SK-N-SH treated with all-trans-retinoic acid at 6 μM for 48 hours (cell line): ENCODE measurements around the gene RIMBP2.

Experiments used
- ATAC-seq: fragments of 200-7000 bp; cut with Tn5 transposase; 3 replicates; pipeline ENCODE4 v1.9.1; 2020; ENCODE audit warnings: mild to moderate bottlenecking, moderate library complexity
- ARNTL ChIP-seq: fragments of 450-650 bp; formaldehyde crosslinking; IDR thresholded peaks from 2 replicates; pipeline ENCODE4 v1.5.0; 2020; ENCODE audit warnings: low read depth, mild to moderate bottlenecking, moderate library complexity, borderline replicate concordance
- BACH2 ChIP-seq: fragments of 250-450 bp; sonication (Bioruptor Pico); IDR thresholded peaks from 2 replicates; pipeline ENCODE4 v1.9.0; 2021; ENCODE audit warnings: mild to moderate bottlenecking, borderline replicate concordance
- CREB5 ChIP-seq: fragments of 250-450 bp; sonication (Bioruptor Pico); IDR thresholded peaks from 2 replicates; pipeline ENCODE4 v1.5.1; 2020; ENCODE audit warnings: low read depth, mild to moderate bottlenecking, moderate library complexity
- CSDC2 ChIP-seq: fragments of 250-450 bp; sonication (Bioruptor Pico); IDR thresholded peaks from 2 replicates; pipeline ENCODE4 v1.5.0; 2020; ENCODE audit warnings: mild to moderate bottlenecking, moderate library complexity
- ESRRG ChIP-seq: fragments of 250-450 bp; sonication (Bioruptor Pico); IDR thresholded peaks from 2 replicates; pipeline ENCODE4 v1.6.1; 2021; ENCODE audit warnings: mild to moderate bottlenecking
- GLIS3 ChIP-seq: fragments of 250-450 bp; sonication (Bioruptor Pico); IDR thresholded peaks from 2 replicates; pipeline ENCODE4 v1.5.0; 2020; ENCODE audit warnings: mild to moderate bottlenecking, moderate library complexity
- ISL1 ChIP-seq: fragments of 250-450 bp; sonication (Bioruptor Pico); IDR thresholded peaks from 2 replicates; pipeline ENCODE4 v2.1.2; 2022; ENCODE audit warnings: mild to moderate bottlenecking, moderate library complexity
- OSR1 ChIP-seq: fragments of 250-450 bp; sonication (Bioruptor Pico); IDR thresholded peaks from 2 replicates; pipeline ENCODE4 v1.8.0; 2022; ENCODE audit warnings: moderate library complexity, mild to moderate bottlenecking, inconsistent platforms
- PATZ1 ChIP-seq: fragments of 250-450 bp; sonication (Bioruptor Pico); IDR thresholded peaks from 2 replicates; pipeline ENCODE4 v1.8.0; 2020; ENCODE audit warnings: mild to moderate bottlenecking, moderate library complexity, borderline replicate concordance
- PPARA ChIP-seq: fragments of 250-450 bp; sonication (Bioruptor Pico); IDR thresholded peaks from 2 replicates; pipeline ENCODE4 v1.5.0; 2020; ENCODE audit warnings: mild to moderate bottlenecking, borderline replicate concordance
- RARB ChIP-seq: fragments of 250-450 bp; sonication (Bioruptor Pico); IDR thresholded peaks from 2 replicates; pipeline ENCODE4 v1.8.0; 2021; ENCODE audit warnings: mild to moderate bottlenecking, moderate library complexity
- SNAI2 ChIP-seq: fragments of 250-450 bp; sonication (Bioruptor Pico); IDR thresholded peaks from 2 replicates; pipeline ENCODE4 v1.5.0; 2020; ENCODE audit warnings: mild to moderate bottlenecking, moderate library complexity
- TCF4 ChIP-seq: fragments of 250-450 bp; sonication (Bioruptor Pico); IDR thresholded peaks from 2 replicates; pipeline ENCODE4 v1.8.0; 2021; ENCODE audit warnings: mild to moderate bottlenecking, moderate library complexity, borderline replicate concordance
- TOX ChIP-seq: fragments of 250-450 bp; sonication (Bioruptor Pico); IDR thresholded peaks from 2 replicates; pipeline ENCODE4 v1.8.0; 2021; ENCODE audit warnings: mild to moderate bottlenecking, moderate library complexity, borderline replicate concordance
- TSHZ2 ChIP-seq: fragments of 250-450 bp; sonication (Bioruptor Pico); IDR thresholded peaks from 2 replicates; pipeline ENCODE4 v1.5.0; 2020; ENCODE audit warnings: mild to moderate bottlenecking, moderate library complexity
- ZC3H10 ChIP-seq: fragments of 250-450 bp; sonication (Bioruptor Pico); IDR thresholded peaks from 2 replicates; pipeline ENCODE4 v1.5.1; 2021; ENCODE audit warnings: mild to moderate bottlenecking, moderate library complexity
- ZFP3 ChIP-seq: fragments of 250-450 bp; sonication (Bioruptor Pico); IDR thresholded peaks from 2 replicates; pipeline ENCODE4 v1.5.0; 2020; ENCODE audit warnings: mild to moderate bottlenecking, moderate library complexity
- ZFP30 ChIP-seq: fragments of 450-650 bp; formaldehyde crosslinking; IDR thresholded peaks from 2 replicates; pipeline ENCODE4 v1.5.0; 2022; ENCODE audit warnings: mild to moderate bottlenecking, moderate library complexity
- ZNF565 ChIP-seq: fragments of 450-650 bp; formaldehyde crosslinking; conservative IDR thresholded peaks from 2 replicates; pipeline ENCODE4 v1.5.0; 2020; ENCODE audit warnings: low read depth, mild to moderate bottlenecking, moderate library complexity
- ZNF70 ChIP-seq: fragments of 450-650 bp; formaldehyde crosslinking; IDR thresholded peaks from 2 replicates; pipeline ENCODE4 v1.5.0; 2020; ENCODE audit warnings: mild to moderate bottlenecking, moderate library complexity
- TF ChIP-seq, protein P1 (sequence below): fragments of 250-450 bp; sonication (Bioruptor Pico); IDR thresholded peaks from 2 replicates; pipeline ENCODE4 v1.5.1; 2021; ENCODE audit warnings: mild to moderate bottlenecking, moderate library complexity

RIMBP2 gene

GRCh38 chr12:130617219-130617618 is 98.9 kb downstream of the RIMBP2 start:
- TF ChIP-seq ZFP30 (CRISPR knock-in tag) (no peak), BACH2 (CRISPR knock-in tag) (no peak), OSR1 (CRISPR knock-in tag) (no peak), ISL1 (CRISPR knock-in tag) (no peak), ZC3H10 (CRISPR knock-in tag) (no peak), CSDC2 (no peak), ZNF565 (no peak), PPARA (CRISPR knock-in tag) (no peak), TSHZ2 (CRISPR knock-in tag) (no peak), RARB (CRISPR knock-in tag) (no peak), TCF4 (no peak), TOX (CRISPR knock-in tag) (no peak), GLIS3 (CRISPR knock-in tag) (no peak), SNAI2 (CRISPR knock-in tag) (no peak), ZFP3 (CRISPR knock-in tag) (no peak), ESRRG (CRISPR knock-in tag) (no peak), CREB5 (CRISPR knock-in tag) (no peak)
- TF ChIP-seq, protein P1, sequence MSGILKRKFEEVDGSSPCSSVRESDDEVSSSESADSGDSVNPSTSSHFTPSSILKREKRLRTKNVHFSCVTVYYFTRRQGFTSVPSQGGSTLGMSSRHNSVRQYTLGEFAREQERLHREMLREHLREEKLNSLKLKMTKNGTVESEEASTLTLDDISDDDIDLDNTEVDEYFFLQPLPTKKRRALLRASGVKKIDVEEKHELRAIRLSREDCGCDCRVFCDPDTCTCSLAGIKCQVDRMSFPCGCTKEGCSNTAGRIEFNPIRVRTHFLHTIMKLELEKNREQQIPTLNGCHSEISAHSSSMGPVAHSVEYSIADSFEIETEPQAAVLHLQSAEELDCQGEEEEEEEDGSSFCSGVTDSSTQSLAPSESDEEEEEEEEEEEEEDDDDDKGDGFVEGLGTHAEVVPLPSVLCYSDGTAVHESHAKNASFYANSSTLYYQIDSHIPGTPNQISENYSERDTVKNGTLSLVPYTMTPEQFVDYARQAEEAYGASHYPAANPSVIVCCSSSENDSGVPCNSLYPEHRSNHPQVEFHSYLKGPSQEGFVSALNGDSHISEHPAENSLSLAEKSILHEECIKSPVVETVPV (CRISPR knock-in tag): no peak
- ATAC-seq: no peak

DNA sequence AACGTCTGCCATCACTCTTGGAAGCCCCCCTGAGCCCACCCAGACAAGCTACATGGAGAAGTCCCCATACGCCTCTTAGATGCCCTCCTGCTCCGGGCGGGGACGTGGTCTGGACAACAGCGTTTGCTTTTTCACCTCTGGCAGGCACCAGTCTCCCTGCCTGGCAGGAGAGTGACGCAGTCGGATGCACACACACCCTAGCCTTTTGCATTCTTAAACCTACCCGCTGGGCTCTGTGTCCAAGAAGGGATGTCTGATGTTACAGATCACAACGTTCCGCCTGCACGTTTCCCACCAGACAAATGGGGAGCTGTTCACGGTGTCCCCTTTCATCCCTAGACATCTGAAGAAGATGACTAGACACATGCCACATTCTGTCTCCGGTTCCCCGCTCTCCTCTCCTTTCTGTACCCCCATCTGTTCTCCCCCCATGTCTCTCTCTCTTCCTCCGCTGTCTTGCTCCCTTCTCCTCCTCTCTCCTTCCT is 100.2 kb downstream of the RIMBP2 start:
- ATAC-seq: no peak
- TF ChIP-seq BACH2 (CRISPR knock-in tag): no peak
- TF ChIP-seq, all 23 proteins: peak for 0

GRCh38 chr12:130614530-130614905 is 101.6 kb downstream of the RIMBP2 start:
- no peak for TF ChIP-seq ARNTL (CRISPR knock-in tag)
- ATAC-seq: no peak

DNA sequence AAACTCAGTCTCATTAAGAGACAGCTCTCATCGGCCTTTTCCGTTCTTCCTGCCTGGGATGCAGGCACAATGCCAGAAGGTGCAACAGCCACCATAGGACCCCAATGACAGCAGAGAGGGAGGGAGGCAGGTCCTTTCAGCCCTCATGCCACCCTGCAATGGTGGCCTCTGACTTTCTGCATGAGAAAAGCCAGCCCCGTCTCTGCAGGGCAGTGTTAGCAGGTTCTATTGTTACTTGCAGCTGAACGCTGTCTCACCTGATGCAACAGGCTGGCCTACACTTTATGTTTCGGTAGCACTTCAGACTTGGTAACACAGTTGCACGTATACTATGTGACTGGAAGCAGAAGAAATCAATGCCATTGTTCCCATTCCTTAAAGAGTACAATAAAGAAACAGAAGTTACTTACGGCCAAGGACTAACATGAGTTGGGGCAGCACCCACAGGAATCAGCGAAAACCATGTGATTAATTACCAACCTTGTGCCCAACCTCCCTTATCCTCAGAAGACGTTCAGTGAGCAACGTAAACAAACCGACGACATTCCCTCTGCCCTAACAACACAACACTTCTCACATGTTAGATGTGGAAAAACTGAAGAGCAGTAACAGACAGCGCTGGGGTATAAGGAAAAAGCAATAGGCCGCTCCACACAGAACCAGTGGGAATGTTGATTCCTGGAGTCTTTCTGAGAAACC is 102.1 kb downstream of the RIMBP2 start:
- TF ChIP-seq ARNTL (CRISPR knock-in tag) (no peak), ZFP3 (CRISPR knock-in tag) (no peak)
- ATAC-seq: no peak

DNA sequence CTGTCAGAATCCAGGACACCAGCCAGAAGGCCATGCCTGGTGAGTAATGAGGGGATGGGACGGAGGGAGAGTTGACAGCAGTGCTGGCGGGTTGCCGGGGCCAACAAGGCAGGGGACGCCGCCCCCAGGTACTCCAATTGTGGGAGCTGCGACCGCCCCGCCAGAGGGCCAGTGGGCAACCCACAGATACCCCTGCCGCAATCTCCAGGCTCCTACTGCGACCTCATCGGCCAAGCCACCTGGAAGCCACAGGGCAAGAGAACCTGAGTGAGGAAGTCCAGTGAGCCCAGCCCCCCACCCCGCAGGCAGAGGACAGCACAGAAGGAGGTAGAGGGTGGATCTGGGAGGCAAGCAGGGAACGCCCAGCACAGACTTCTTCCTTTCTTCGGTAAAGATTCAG is 103.0 kb downstream of the RIMBP2 start:
- no peak for ATAC-seq
- TF ChIP-seq SNAI2 (CRISPR knock-in tag) (no peak), ISL1 (CRISPR knock-in tag) (no peak), OSR1 (CRISPR knock-in tag) (no peak), CREB5 (CRISPR knock-in tag) (no peak), ZNF70 (CRISPR knock-in tag) (no peak), ZFP30 (CRISPR knock-in tag) (no peak), PATZ1 (no peak), ESRRG (CRISPR knock-in tag) (no peak), TOX (CRISPR knock-in tag) (no peak), ARNTL (CRISPR knock-in tag) (no peak)
- TF ChIP-seq, protein P1 (CRISPR knock-in tag): no peak
- TF ChIP-seq, all 23 proteins: peak for 0
